Stimulated activated CD8-positive, alpha-beta memory T cell treated with anti-CD3 and anti-CD28 coated beads, Interleukin-7, amount 100 ng/mL, for 24 hours (primary cell): ENCODE measurements around the gene KCNMB4.
"Not testable (repeated sequence)": the region's sequence is repeated elsewhere in the genome, so short reads cannot be mapped to it uniquely, and the experiment has no call there.

Experiments
- DNase-seq: peaks from one replicate; pipeline ENCODE4 v3.0.0-alpha.2; 2020; ENCODE audit warnings: low read depth

The KCNMB4 gene

GRCh38 chr12:70372881-70373280 is 6.8 kb downstream of the KCNMB4 start:
- DNase-seq: no peak

- DNase-seq: no peak
Observed at GRCh38 chr12:70379846-70380245, 13.8 kb downstream of the KCNMB4 start.

DNA sequence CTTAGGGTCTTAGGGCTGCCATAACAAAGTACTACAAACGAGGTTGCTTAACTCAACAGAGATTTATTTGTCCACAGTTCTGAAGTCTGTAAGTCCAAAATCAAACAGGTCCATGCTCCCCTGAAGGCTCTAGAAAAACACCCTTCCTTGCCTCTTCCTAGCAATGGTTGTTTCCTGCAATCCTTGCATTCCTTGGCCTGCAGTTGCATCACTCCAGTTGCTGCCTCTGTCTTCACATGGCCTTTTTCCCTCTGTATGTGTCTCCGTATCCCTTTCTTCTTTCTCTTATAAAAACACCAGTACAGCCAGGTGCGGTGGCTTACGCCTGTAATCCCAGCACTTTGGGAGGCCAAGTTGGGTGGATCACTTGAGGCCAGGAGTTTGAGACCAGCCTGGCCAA is 17.4 kb downstream of the KCNMB4 start:
- DNase-seq: no peak

DNA sequence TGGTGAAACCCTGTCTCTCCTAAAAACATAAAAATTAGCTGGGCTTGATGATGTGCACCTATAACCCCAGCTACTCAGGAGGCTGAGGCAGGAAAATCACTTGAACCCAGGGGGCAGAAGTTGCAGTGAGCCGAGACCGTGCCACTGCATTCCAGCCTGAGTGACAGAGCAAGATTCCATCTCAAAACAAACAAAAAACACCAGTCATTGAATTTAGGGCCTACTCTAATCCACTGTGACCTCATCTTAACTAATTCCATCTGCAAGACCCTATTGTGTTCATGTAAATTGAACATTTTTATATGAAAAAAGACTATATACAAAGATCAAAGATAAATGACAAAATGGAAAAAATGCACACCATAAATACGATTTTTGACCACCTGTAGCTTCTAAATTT is 17.8 kb downstream of the KCNMB4 start:
- no peak for DNase-seq

DNA sequence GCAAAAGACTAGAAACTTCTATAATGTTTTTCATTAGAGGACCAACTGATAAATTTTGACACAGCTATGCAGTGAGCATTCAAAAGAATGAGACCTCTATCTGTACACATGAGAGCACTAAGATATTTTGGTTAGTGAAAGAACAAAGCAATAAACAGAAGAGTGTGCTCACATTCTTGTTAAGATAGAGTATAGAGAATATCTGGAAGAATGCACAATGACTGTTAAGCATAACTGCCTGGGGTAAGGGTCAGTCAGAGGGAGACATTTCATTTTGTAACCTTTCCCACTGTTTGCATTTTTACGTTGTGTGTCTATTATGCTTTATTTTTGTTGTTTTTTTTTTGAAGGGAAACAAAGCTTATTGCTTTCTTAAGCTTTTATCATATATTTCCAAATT is 20.7 kb downstream of the KCNMB4 start:
- no peak for DNase-seq

GRCh38 chr12:70389678-70390077 is 23.6 kb downstream of the KCNMB4 start:
- no peak for DNase-seq

DNA sequence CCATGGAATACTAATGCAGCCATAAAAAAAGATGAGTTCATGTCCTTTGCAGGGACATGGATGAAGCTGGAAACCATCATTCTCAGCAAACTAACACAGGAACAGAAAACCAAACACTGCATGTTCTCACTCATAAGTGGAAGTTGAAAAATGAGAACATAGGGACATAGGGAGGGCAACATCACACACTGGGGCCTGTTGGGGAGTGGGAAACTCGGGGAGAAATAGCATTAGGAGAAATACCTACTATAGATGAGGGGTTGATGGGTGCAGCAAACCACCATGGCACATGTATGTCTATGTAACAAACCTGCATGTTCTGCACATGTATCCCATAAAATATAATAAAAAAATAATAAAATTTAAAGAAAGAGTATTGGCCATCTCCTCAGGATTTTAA is 26.5 kb downstream of the KCNMB4 start:
- not testable (repeated sequence) for DNase-seq

- no peak for DNase-seq
Observed at GRCh38 chr12:70393787-70394499, 27.9 kb downstream of the KCNMB4 start.

- no peak for DNase-seq
Observed at GRCh38 chr12:70398002-70398401, 31.9 kb downstream of the KCNMB4 start.

DNA sequence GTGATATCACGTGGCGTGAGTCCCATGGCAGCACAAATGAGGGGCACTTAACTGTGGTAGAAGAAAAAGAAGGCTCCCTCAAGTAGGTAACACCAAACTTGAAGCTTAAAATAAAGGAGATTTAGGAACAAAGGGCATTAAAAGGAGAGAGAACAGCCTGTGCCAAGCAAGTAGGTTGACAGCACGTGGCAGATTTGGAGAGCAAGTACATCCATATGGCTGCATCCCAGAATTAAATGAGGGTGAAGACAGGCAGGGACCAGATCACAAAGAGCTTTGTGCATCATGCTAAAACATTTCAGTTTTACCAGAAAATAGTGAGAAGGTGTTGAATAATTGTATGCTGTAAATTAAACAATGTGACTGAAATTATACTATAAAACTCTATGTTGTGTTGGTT is 32.8 kb downstream of the KCNMB4 start:
- DNase-seq: no peak

GRCh38 chr12:70399311-70399710 is 33.2 kb downstream of the KCNMB4 start:
- DNase-seq: no peak

DNA sequence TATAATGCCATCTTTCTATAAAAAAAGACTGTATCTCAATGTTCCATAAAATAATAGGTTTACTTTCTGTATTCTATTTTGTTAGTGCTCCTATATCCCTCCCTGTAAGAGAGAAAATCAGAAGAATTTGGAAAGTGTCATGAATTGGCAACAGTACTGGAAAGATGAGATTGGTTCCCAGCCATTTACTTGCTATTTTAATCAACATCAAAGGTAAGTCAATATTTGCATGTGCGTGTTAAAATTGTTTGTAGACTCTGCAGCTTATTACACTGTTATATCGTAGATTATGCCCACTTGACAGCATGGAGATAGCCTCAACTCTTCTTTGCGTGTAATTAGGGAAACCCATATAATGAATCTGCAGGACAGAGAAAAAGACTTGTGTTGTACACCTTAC is 34.0 kb downstream of the KCNMB4 start:
- no peak for DNase-seq

DNA sequence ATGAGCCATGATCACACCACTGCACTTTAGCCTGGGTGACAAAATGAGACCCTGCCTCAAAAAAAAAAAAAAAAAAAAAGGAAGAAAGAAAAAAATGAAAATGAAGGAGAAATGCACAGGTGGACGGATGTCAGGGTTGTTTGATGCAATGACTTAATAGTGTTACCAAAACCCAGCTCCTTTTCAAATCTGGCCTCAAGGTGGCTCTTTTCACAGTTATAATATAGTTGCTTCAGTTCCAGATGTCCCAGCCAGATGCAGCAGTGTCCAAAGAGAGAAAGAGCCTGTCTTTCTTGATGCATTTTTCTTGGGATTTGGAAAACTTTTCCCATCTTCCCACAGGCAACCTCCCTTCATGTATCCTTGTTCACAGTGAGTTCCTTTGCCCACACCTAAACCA is 36.5 kb downstream of the KCNMB4 start:
- DNase-seq: no peak

DNA sequence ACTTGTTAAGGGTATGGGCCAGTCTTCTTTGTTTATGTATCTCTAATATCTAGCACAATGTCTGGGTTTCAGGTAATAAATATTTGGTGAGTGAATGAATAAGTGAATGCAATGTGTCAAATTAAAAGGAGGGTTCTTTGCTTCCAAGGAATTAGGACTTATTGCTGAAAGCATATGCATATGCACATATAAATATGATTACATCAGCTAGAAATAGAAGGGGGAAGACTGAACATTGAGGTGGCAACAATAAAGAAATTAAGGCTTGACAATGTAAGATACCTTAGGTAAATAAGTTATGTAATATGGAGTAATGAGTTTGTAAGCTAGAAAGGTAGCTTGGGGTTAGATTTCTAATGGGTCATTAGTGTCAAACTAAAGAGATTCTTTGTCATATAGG is 37.7 kb downstream of the KCNMB4 start:
- no peak for DNase-seq

GRCh38 chr12:70408004-70408790 is 42.1 kb downstream of the KCNMB4 start:
- DNase-seq: no peak

GRCh38 chr12:70415987-70416386 is 49.9 kb downstream of the KCNMB4 start:
- no peak for DNase-seq

DNA sequence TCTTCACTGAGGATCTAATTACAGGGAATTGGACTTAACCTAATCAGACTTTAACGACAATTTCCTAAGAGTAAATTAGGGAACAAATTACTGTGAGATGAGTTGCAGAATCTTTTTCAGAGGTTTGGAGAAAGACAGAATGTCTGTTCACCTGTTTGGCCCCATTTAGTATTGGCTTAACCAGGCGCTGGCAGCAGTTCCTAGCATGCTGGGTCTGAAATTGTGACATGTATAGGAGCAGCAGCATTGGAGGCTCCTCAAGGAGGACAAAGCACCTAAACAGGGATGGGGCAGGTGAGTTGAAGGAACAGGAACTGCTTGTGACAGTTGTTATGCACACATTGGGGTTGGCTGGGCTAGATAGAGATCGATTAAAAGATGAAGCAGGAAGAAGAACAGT is 51.0 kb downstream of the KCNMB4 start:
- DNase-seq: no peak

GRCh38 chr12:70418101-70418500 is 52.0 kb downstream of the KCNMB4 start:
- DNase-seq: no peak

GRCh38 chr12:70422631-70423030 is 56.5 kb downstream of the KCNMB4 start:
- DNase-seq: no peak

- DNase-seq: no peak
Observed at GRCh38 chr12:70426620-70427019, 60.5 kb downstream of the KCNMB4 start.

DNA sequence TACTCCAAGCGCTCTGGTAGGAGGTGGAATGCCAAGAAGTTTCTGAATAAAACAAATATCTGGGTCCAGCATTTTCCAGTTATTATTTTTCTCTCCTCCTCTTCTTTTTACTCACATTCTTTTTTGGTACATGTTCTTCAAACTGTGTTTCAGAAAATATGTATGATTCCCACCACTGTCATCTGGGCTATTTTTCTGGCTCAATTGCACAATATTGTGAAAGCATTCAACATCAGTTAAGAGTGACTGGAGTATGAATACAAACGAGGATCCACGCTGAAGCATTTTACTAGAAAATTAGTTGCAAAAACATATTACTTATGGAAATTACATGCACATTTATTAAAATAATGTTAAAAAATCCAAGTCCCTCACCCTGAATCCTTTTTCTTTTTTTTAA is 61.5 kb downstream of the KCNMB4 start:
- no peak for DNase-seq

GRCh38 chr12:70430400-70430799 is 64.3 kb downstream of the KCNMB4 start:
- DNase-seq: no peak

- no peak for DNase-seq
Observed at GRCh38 chr12:70436836-70437235, 70.7 kb downstream of the KCNMB4 start.
